Trophoblast cell (in vitro differentiated cells and primary cell): ENCODE data around the gene SLC2A8.

Experiments used
- DNase-seq, 2 donors: peaks; one replicate each; pipeline ENCODE4 v3.0.0-alpha.2; 2016
- H2AFZ ChIP-seq: 2 replicates; pipeline ENCODE4 v1.6.1; 2013; ENCODE audit warnings: low read length, moderate library complexity, mild to moderate bottlenecking; ENCODE audit not compliant: insufficient read depth, poor library complexity
- H2AK5ac ChIP-seq: 2 replicates; pipeline ENCODE4 v1.6.1; 2013; ENCODE audit warnings: mild to moderate bottlenecking, low read length
- H2BK120ac ChIP-seq: 2 replicates; pipeline ENCODE4 v1.6.1; 2013; ENCODE audit warnings: low read length, mild to moderate bottlenecking, moderate library complexity; ENCODE audit not compliant: insufficient read depth, poor library complexity
- H2BK12ac ChIP-seq: 2 replicates; pipeline ENCODE4 v1.6.1; 2013; ENCODE audit warnings: mild to moderate bottlenecking, low read length, moderate library complexity
- H2BK5ac ChIP-seq: 2 replicates; pipeline ENCODE4 v1.6.1; 2013; ENCODE audit warnings: low read length, low read depth, moderate library complexity, mild to moderate bottlenecking; ENCODE audit not compliant: poor library complexity
- H3K14ac ChIP-seq: 2 replicates; pipeline ENCODE4 v1.6.1; 2013; ENCODE audit warnings: mild to moderate bottlenecking, low read length
- H3K18ac ChIP-seq: 2 replicates; pipeline ENCODE4 v1.6.1; 2013; ENCODE audit warnings: mild to moderate bottlenecking, low read length
- H3K23ac ChIP-seq: 2 replicates; pipeline ENCODE4 v1.6.1; 2013; ENCODE audit warnings: low read length
- H3K27ac ChIP-seq: 2 replicates; pipeline ENCODE4 v1.5.1; 2013; ENCODE audit warnings: low read depth, mild to moderate bottlenecking, inconsistent platforms, low read length, moderate library complexity
- H3K27me3 ChIP-seq: 2 replicates; pipeline ENCODE4 v1.6.1; 2013; ENCODE audit warnings: inconsistent platforms, mild to moderate bottlenecking, low read length, moderate library complexity; ENCODE audit not compliant: insufficient read depth
- H3K36me3 ChIP-seq, 2 experiments: 1 replicate in 1 of 2; 2 replicates in 1 of 2; pipeline ENCODE4 v1.6.1; 2013; ENCODE audit warnings: low read length in 2 of 2, mild to moderate bottlenecking in 2 of 2, moderate library complexity in 1 of 2; ENCODE audit not compliant: insufficient read depth in 2 of 2, control insufficient read depth in 1 of 2
- H3K4ac ChIP-seq: 2 replicates; pipeline ENCODE4 v1.6.1; 2013; ENCODE audit warnings: low read depth, mild to moderate bottlenecking, low read length, moderate library complexity
- H3K4me1 ChIP-seq, 2 experiments: 1 replicate in 1 of 2; 2 replicates in 1 of 2; pipeline ENCODE4 v1.6.1; 2013; ENCODE audit warnings: low read length in 2 of 2, mild to moderate bottlenecking in 2 of 2, moderate library complexity in 1 of 2; ENCODE audit not compliant: insufficient read depth in 2 of 2, control insufficient read depth in 1 of 2
- H3K4me2 ChIP-seq: 2 replicates; pipeline ENCODE4 v1.6.1; 2013; ENCODE audit warnings: inconsistent platforms, mild to moderate bottlenecking, low read length, moderate library complexity
- H3K4me3 ChIP-seq: 2 replicates; pipeline ENCODE4 v1.5.1; 2013; ENCODE audit warnings: mild to moderate bottlenecking, low read depth, low read length, inconsistent platforms
- H3K79me1 ChIP-seq: one replicate; pipeline ENCODE4 v1.6.1; 2013; ENCODE audit warnings: low read length
- H3K79me2 ChIP-seq: 2 replicates; pipeline ENCODE4 v1.6.1; 2013; ENCODE audit warnings: low read length, mild to moderate bottlenecking; ENCODE audit not compliant: control insufficient read depth, insufficient read depth, poor library complexity
- H3K9ac ChIP-seq: 2 replicates; pipeline ENCODE4 v1.6.1; 2013; ENCODE audit warnings: mild to moderate bottlenecking, low read length
- H3K9me3 ChIP-seq: 2 replicates; pipeline ENCODE4 v1.6.1; 2013; ENCODE audit warnings: low read depth, mild to moderate bottlenecking, control low read depth, inconsistent platforms, low read length; ENCODE audit not compliant: insufficient read depth
- H4K12ac ChIP-seq: 2 replicates; pipeline ENCODE4 v1.6.1; 2013; ENCODE audit warnings: low read depth, mild to moderate bottlenecking, low read length, moderate library complexity
- H4K8ac ChIP-seq: 2 replicates; pipeline ENCODE4 v1.6.1; 2013; ENCODE audit warnings: low read depth, mild to moderate bottlenecking, low read length, moderate library complexity
- H4K91ac ChIP-seq: one replicate; pipeline ENCODE4 v1.6.1; 2013; ENCODE audit warnings: low read depth, mild to moderate bottlenecking, low read length, moderate library complexity
- WGBS: extraction: QIAGEN DNeasy Blood & Tissue Kit; methylation state at CpG from one replicate; pipeline ENCODE4 v1.1.7; 2013; ENCODE audit warnings: missing lambda C conversion rate; ENCODE audit not compliant: insufficient read length, insufficient coverage; ENCODE audit errors: extremely low coverage; 5-methylcytosine and 5-hydroxymethylcytosine counted together

Gene SLC2A8

GRCh38 chr9:127403507-127404192, 6.7 kb downstream of the SLC2A8 start:
- H2BK120ac ChIP-seq, result no peak overlapping the region
- no peak overlapping the region for H3K18ac ChIP-seq
- no peak overlapping the region for H2BK5ac ChIP-seq
- H4K91ac ChIP-seq, result no peak overlapping the region
- H3K79me2 ChIP-seq, result peaks cover 1% of the 10 kb centered on the region
- H3K9ac ChIP-seq, result no peak overlapping the region
- no peak overlapping the region for H3K4ac ChIP-seq
- no peak overlapping the region for H3K23ac ChIP-seq
- no peak overlapping the region for H3K4me2 ChIP-seq
- no peak overlapping the region for H2AFZ ChIP-seq
- H3K4me3 ChIP-seq, result no peak overlapping the region
- no peak overlapping the region for H2AK5ac ChIP-seq
- H2BK12ac ChIP-seq, result no peak overlapping the region
- H3K9me3 ChIP-seq, result no peaks in the 10 kb centered on the region
- no peak overlapping the region for H4K12ac ChIP-seq
- no CpG with 5 or more reads among the region's 22 CpGs for WGBS
- H3K27me3 ChIP-seq, result no peaks in the 10 kb centered on the region
- no peak overlapping the region for H4K8ac ChIP-seq
- no peak overlapping the region for H3K14ac ChIP-seq
- no peaks in the 10 kb centered on the region for H3K79me1 ChIP-seq
- peaks cover under 1 to 6% of the 10 kb centered on the region in 2 experiments for H3K4me1 ChIP-seq
- no peak overlapping the region for H3K27ac ChIP-seq
- peaks cover 73 to 76% of the 10 kb centered on the region in 2 experiments for H3K36me3 ChIP-seq
- no peak for DNase-seq

- Histone ChIP-seq H3K18ac (no peak overlapping the region), H2AFZ (no peak overlapping the region)
- no CpG with 5 or more reads among the region's 23 CpGs for WGBS
These were observed 7.7 kb downstream of the SLC2A8 start for GRCh38 chr9:127404631-127405030.

GRCh38 chr9:127405344-127406125, 8.6 kb downstream of the SLC2A8 start:
- Histone ChIP-seq H3K79me1 (no peaks in the 10 kb centered on the region), H2AK5ac (no peak overlapping the region), H3K4me2 (no peak overlapping the region), H2BK12ac (no peak overlapping the region), H3K9me3 (no peaks in the 10 kb centered on the region), H3K27ac (no peak overlapping the region), H3K9ac (no peak overlapping the region), H4K8ac (no peak overlapping the region), H2AFZ (no peak overlapping the region), H3K23ac (no peak overlapping the region), H3K18ac (no peak overlapping the region), H4K91ac (no peak overlapping the region), H3K14ac (no peak overlapping the region), H3K79me2 (no peaks in the 10 kb centered on the region), H3K27me3 (no peaks in the 10 kb centered on the region), H2BK5ac (no peak overlapping the region), H3K36me3 (peaks cover 61 to 66% of the 10 kb centered on the region in 2 experiments), H2BK120ac (no peak overlapping the region), H4K12ac (no peak overlapping the region), H3K4me3 (no peak overlapping the region), H3K4me1 (peaks cover 0 to 3% of the 10 kb centered on the region in 2 experiments), H3K4ac (no peak overlapping the region)
- DNase-seq, result no peak
- WGBS, result no CpG with 5 or more reads among the region's 20 CpGs

More at GRCh38 chr9:127404631-127405030, 7.7 kb downstream of the SLC2A8 start:
- H3K4ac ChIP-seq, result no peak overlapping the region
- H4K12ac ChIP-seq, result no peak overlapping the region
- no peak overlapping the region for H3K4me2 ChIP-seq
- no peak for DNase-seq
- H2BK120ac ChIP-seq, result no peak overlapping the region
- no peak overlapping the region for H3K27ac ChIP-seq
- H4K91ac ChIP-seq, result no peak overlapping the region
- H3K23ac ChIP-seq, result no peak overlapping the region
- no peak overlapping the region for H2BK5ac ChIP-seq
- H3K9me3 ChIP-seq, result no peaks in the 10 kb centered on the region
- no peak overlapping the region for H4K8ac ChIP-seq
- no peak overlapping the region for H3K14ac ChIP-seq
- no peaks in the 10 kb centered on the region for H3K79me1 ChIP-seq
- no peak overlapping the region for H3K4me3 ChIP-seq
- peaks cover 0 to 3% of the 10 kb centered on the region in 2 experiments for H3K4me1 ChIP-seq
- H3K27me3 ChIP-seq, result no peaks in the 10 kb centered on the region
- no peaks in the 10 kb centered on the region for H3K79me2 ChIP-seq
- no peak overlapping the region for H3K9ac ChIP-seq
- no peak overlapping the region for H2AK5ac ChIP-seq
- peaks cover 69 to 73% of the 10 kb centered on the region in 2 experiments for H3K36me3 ChIP-seq
- H2BK12ac ChIP-seq, result no peak overlapping the region

- Histone ChIP-seq H2AFZ (no peak overlapping the region), H3K4me1 (peaks cover 0 to 3% of the 10 kb centered on the region in 2 experiments), H3K27me3 (no peaks in the 10 kb centered on the region), H3K18ac (no peak overlapping the region), H3K79me1 (no peaks in the 10 kb centered on the region), H3K4ac (no peak overlapping the region), H3K27ac (no peak overlapping the region), H3K79me2 (no peaks in the 10 kb centered on the region), H3K14ac (no peak overlapping the region), H2BK12ac (no peak overlapping the region), H3K4me3 (no peak overlapping the region), H4K12ac (no peak overlapping the region), H3K36me3 (peaks cover 53 to 56% of the 10 kb centered on the region in 2 experiments), H2BK120ac (no peak overlapping the region), H2BK5ac (no peak overlapping the region), H2AK5ac (no peak overlapping the region), H3K9me3 (no peaks in the 10 kb centered on the region), H3K23ac (no peak overlapping the region), H3K4me2 (no peak overlapping the region), H3K9ac (no peak overlapping the region), H4K91ac (no peak overlapping the region), H4K8ac (no peak overlapping the region)
- no peak for DNase-seq
- WGBS, result no CpG with 5 or more reads among the region's 13 CpGs
These were observed 10.0 kb downstream of the SLC2A8 start for GRCh38 chr9:127406799-127407491.
